HG02840 (cell line): ENCODE measurements around the gene DIP2A.
"Not testable (repeated sequence)": the region's sequence is repeated elsewhere in the genome, so short reads cannot be mapped to it uniquely, and the experiment has no call there.

ENCODE experiments used
- ATAC-seq: cut with Tn5 transposase; IDR thresholded peaks from one replicate; pipeline ENCODE4 v1.9.1; 2021; ENCODE audit warnings: mild to moderate bottlenecking, moderate library complexity, moderate number of reproducible peaks; ENCODE audit not compliant: unreplicated experiment, low FRiP score

The DIP2A gene

DNA sequence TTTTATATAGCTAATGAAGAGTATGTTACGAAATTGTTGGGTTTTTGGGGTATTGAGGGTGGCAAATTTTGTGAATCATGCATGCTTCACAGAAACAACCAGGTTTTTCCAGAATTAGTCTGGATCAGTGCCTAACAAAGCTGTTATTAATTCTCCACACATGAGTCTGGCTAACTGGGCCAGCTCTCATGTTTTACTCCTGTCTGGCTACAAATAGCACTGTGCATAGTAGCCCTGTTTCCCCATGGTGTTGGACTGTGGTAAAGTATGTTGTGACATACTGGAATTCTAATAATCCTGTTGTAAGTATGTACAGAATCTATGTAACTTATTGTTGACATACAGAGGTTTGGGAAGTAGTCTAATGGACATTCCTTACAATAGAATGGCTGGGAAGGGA lies 110.4 kb downstream of the DIP2A start:
- no peak for ATAC-seq

DNA sequence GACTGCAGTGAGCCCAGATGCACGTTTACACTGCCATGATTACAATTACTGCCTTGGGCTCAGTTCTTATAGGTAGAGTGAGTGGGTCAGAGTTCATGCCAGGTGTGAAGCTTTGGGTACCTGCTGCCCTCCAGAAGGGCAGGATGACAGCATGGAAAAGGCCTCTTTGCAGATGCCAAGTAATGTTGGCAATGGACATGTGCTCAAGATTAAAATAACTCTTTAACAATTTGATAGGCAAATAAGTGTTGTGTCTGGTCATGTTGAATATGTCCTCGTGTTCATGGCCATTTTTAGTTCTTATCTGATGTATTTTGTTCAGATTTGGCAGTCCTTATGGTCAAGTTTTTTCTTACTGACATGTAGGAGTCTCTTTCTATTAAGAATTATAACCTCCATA lies 111.4 kb downstream of the DIP2A start:
- no peak for ATAC-seq

DNA sequence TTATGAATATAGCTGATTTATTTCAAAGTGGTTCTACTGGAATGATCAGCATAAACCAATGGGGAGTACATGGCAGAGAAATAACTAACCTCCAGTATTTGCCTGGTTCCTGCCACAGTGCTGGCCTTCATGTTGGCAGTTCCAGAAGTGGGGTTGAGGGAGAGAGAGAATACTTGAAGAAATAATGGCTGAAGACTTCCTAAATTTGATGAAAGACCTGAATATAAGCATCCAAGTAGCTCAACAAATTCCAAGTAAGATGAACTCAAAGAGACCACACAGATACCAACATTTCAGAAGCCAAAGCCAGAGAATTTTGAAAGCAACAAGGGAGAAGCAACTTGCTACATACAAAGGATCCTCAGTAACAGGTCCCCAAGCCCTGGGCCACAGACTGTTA lies 111.9 kb downstream of the DIP2A start:
- no peak for ATAC-seq

DNA sequence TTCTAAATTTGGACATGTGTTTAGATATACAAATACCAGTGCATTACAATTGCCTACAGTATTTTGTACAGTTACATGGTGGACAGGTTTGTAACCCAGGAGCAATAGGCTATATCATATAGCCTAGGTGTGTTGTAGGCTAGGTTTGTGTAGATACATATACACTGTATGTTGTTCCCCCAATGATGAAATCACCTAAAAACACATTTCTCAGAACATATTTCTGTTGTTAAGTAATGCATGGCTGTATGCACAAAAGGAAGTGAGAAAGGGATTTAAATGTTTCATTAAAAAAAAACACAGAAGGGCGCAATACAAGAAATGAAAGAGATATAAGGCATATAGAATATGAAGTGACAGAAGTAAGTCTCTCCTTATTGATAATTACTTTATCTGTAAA lies 114.2 kb downstream of the DIP2A start:
- no peak for ATAC-seq

DNA sequence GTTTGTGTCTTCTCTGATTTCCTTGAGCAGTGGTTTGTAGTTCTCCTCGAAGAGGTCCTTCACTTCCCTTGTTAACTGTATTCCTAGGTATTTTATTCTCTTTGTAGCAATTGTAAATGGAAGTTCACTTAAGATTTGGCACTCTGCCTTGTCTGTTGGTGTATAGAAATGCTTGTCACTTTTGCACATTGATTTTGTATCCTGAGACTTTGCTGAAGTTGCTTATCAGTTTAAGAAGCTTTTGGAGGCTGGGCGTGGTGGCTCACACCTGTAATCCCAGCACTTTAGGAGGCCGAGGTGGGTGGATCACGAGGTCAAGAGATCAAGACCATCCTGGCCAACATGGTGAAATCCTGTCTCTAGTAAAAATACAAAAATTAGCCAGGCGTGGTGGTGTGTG lies 119.1 kb downstream of the DIP2A start:
- ATAC-seq, result not testable (repeated sequence)

DNA sequence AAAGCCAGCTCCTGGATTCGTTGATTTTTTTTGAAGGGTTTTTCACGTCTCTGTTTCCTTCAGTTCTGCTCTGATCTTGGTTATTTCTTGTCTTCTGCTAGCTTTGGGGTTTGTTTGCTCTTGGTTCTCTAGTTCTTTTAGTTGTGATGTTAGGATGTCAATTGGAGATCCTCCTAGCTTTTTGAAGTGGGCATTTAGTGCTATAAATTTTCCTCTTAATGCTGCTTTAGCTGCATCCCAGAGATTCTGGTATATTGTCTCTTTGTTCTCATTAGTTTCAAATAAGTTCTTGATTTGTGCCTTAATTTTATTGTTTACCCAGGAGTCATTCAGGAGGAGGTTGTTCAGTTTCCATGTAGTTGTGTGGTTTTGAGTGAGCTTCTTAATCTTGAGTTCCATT lies 120.7 kb downstream of the DIP2A start:
- not testable (repeated sequence) for ATAC-seq

DNA sequence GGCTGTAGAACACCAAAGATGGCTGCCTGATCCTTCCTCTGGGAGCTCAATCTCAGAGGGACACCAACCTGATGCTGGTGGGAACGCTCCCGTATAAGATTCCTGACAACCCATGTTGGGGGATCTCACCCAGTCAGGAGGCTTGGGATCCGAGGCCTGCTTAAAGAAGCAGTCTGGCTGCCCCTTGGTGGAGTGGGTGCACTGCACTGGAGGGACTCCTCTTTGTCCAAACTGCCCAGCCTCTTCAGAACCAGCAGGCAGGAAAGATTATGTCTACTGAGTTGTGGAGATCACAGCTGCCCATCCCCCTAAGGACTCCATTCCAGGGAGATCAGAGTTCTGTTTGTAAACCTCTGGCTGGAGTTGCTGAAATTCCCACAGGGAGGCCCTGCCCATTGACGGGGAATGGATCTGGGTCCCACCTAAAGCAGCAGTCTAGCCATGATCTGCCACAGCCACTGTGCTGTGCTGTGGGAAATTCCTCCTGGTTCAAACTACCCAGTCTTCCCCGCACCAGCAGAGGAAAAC lies 123.2 kb downstream of the DIP2A start:
- ATAC-seq, result no peak

DNA sequence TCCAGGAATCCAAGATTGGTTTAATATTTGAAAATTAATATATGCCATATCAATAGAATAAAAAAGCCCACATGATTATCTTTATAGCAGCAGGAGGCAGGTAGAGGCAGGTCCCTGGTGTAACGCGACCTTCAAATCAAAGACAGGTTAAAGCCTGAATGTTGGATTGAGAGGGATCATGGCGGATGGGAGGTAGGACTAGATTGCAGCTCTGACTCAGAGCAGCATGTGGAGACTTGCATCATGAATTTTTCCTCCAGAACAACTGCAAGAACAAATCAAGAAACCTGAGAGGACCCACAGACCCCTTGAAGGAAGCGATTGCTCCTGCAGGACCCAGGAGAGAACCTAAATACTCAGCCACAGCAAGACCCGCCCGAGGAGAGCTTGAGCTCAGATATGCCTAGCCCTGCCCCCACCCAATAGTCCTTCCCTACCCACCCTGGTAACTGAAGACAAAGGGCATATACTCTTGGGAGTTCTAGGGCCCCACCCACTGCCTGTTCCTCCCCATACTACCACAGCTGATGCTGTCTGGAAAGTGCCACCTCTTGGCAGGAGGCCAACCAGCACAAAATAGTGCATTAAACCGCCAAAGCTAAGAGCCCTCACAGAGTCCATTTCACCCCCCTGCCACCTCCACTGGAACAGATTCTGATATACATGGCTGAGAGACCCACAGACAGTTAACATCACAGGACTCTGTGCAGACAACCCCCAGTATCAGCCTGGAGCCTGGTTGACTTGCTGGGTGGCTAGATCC lies 126.7 kb downstream of the DIP2A start:
- no peak for ATAC-seq

DNA sequence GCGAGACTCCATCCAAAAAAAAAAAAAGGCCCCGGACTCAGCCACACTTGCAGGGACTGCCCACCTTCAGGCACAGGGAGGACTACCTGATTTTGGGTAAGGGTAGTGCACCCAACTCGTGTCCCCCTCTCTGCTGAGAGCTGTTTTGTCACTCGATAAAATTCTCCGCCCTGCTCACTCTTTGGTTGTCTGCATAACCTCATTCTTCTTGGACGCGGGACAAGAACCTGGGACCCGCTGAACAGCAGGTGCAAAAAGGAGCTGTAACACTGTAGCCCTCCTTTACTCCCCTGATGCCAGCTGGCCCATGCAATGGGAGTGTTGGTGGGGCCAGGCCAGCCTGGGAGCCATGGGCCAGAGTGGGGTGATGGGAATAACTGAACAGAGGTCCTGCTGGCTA lies 135.6 kb downstream of the DIP2A start:
- no peak for ATAC-seq

DNA sequence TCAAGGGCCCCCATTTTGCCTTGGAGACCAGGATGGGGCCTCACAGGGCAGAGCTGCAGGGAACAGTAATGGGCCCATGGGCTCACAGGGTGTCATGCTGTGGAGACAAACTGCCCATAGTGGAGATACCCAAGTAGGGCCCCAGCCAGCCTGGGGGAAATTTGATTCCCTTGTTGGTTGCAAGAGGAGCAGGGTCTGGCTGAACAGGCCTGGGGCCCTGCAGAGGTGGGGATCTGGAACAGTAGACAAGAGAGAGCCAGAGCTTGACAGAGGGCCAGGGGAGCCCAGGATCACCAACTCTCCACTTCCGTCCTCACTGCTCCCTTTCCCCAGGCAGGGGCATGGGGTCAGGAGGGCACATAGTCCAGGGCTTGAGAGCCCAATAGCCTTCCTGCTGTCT lies 137.5 kb downstream of the DIP2A start:
- no peak for ATAC-seq

DNA sequence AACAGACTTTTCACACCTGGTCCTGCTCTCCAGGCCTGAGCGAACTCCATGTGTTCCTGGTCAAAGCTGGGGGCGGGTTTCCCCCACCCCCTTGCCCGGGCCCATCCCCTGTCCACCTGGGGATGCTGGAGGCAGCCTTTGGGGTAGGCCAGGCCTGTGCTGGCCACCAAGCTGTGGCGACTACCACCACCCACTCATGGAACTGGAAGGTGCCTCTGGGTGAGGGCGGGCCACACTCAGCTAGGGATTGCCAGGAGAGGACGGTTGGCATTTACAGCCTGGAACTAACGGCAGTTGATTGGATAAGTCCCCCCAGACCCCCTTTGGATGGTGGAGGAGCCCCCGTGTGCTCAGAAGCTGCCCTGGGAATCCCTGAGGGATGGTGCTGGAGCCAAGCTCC lies 138.3 kb downstream of the DIP2A start:
- ATAC-seq, result no peak

DNA sequence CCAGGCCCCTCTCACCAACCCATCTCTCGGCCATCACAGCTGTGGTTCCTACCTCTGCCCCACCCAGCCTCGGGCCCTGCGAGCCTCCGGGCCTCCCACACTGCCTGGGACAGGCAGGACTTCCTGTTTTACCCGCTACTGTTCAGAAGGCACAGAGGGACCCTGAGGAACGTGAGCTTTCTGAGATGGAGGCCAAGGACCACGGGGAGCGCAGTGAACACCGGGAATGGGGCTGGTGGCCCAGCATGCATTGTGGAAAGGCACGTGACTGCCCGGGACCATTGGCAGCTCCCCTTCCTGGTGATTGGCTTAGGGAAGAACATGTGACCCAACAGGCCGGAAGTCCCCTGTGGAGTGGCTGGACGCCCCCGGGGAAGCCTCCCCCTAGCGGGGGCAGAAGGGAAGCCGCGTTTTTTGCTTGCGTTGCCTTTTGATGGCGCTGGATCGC lies 139.2 kb downstream of the DIP2A start:
- no peak for ATAC-seq

DNA sequence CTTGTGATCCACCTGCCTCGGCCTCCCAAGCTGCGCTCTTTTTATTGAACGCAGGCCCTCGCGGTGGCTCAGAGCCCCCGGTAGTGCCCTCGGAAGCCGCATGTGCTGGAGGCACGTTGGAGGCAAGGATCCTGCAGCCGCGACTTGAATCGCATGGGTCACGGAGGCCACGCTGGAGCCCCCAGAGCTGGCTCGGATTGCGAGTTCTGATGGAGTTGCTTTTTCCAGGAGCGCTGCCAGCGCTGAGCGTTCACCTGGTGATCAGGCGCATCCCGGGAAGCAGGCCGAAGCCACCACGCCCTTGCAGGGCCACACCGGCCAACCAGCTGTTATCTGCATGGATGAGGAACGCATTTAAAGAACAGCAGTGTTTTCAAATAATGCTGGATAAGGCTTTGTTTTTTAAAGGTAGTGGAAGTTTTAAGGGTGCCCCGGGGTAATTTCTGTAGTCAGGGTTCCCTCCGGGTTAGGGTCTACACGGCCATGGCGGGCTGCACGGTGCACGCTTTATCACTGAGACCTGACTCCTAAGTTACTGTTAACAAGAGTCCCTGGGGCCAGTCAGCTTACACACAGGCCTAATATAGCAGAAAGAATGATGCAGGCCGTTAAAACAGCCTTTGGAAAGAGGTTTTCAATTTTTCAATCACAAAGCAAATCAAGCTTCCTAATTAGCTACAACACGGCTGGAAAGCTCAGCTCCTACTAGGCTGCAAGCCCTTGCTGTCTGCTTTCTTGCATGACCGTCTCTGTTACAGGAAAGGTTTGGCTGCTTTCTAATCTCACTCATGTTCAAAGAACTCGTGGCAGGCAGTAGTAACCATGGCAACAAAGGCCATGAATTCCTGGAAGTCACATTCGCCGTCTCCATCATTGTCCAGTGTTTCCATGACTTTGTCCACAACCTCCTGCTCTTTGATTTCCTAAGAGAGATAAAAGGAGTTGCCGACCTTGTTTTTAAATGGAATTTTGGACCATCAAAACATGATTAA lies 140.2 kb downstream of the DIP2A start:
- ATAC-seq, result no peak

DNA sequence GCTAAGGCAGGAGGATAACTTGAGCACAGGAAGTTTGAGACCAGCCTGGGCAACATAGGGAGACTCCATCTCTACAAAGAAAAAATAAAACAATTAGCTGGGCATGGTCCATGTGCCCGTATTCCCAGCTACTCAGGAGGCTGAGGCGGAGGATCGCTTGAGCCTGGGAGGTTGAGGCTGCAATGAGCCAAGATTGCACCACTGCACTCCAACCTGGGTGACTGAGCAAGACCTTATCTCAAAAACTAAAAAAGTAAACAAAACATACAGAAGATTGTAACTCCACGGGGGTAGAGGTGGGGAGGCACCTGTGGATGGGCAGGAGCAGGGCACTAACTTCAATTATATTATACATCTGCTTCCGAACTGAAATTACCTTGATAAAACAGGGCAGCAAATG lies 141.6 kb downstream of the DIP2A start:
- ATAC-seq, result no peak

DNA sequence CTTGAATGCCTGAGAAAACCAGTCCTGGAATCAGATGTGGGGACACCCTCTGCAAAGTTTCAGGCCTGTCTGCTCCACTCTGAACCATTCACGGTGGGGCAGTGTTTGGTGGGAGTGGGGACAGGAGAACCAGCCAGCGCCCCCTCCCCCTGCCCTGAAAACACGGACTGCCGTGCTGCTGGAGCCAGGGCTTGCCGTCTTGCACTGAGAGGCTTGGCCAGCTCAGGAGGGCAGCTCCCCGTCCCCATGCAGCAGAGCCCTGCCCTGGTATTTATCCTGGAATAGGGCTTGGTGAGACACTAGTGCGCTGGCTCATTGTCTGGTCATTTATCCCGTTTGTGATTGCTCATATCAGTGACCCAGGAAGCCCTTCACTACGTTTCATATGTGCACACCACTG lies 142.3 kb downstream of the DIP2A start:
- ATAC-seq, result no peak

DNA sequence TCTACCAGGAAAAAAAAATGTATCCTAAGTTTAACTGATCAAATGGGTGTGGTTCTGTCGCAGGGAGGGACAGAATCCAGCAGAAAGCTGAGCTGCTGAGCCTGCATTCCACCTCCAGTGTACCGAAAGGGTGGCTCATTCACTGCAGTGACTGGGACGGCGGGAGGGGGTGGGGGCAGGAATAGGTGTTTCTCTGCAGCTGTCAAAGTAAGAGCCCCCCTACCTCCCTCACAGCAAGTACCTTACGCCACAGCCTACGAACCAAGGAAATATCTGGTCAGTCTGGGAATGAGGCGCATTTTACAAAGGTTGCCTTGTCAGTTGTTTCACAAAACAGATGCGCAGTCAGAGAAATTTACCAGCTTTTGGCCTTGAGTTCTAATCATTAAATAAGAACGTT lies 144.5 kb downstream of the DIP2A start:
- no peak for ATAC-seq

DNA sequence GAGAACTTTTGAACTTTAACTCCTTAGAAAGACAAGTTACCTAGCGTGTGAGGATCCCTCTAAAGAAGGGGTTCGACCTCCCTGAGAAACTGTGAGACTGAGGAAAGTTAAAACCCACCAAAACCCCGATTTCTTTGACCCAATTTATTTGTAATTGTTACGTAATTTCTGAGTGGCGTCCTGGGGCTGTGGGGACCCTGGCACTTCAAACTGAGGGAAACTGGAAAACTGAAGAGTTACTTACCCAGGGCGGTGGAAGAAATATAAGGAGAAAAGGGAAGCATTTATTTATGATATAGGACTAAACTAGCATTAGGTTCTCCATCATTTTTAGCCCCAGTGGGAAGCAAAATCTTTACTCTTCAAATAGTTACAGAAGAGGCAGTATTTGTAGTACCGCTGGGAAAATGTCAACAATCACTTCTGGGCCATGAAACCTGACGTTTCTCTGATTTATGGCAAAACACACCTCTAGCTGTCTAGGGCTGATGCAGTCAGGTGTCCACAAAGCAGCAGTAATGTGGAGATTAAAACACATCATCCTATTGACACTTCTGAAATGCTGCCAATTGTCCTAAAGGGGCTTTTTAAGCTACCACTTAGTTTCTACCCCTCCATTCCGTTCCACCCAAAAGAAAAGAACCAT lies 145.8 kb downstream of the DIP2A start:
- ATAC-seq, result no peak

DNA sequence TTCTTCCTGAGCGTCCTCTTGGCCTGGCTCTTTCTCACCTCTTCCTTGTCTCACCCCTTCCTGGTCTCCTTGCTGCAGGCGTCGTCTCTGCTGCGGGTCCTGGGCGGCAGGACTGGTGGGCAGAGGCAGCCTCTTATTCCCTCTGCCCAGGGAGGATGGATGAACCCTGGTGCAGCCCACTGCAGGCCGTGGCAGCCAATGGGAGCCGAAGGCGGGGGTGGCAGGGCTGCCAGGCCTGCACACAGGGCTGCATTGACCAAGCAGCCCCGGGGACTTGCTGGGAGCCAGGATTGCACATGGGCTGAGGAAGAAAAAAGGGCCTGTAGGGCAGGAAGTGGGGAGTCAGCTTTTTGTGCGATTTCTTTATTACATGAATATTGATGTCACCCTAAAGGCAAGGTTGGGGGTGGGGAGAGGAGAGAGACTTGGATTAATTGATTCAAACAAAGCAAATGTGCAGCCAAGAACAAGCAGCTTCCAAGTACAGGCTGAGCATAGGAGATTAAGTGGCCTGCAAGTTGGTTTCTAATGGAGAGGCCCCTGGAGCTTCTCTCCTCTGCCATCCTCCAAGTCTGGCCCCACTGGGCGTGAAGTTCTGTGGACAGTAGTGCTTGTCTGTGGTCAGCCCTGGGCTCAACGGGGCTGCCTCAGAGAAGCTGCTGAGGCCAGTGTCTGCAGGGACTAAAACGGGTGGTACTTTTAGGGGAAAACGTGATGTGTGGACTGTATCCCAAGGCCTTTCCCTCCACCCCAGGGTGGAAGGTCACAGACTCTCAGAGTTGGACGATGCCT lies 146.5 kb downstream of the DIP2A start, which contains the start of gene S100B:
Gene S100B (minus strand): TSS at position 108 of the 792 bp plus-strand sequence. CDS start 2,667 bp downstream, outside the sequence.
- ATAC-seq, result no peak

DNA sequence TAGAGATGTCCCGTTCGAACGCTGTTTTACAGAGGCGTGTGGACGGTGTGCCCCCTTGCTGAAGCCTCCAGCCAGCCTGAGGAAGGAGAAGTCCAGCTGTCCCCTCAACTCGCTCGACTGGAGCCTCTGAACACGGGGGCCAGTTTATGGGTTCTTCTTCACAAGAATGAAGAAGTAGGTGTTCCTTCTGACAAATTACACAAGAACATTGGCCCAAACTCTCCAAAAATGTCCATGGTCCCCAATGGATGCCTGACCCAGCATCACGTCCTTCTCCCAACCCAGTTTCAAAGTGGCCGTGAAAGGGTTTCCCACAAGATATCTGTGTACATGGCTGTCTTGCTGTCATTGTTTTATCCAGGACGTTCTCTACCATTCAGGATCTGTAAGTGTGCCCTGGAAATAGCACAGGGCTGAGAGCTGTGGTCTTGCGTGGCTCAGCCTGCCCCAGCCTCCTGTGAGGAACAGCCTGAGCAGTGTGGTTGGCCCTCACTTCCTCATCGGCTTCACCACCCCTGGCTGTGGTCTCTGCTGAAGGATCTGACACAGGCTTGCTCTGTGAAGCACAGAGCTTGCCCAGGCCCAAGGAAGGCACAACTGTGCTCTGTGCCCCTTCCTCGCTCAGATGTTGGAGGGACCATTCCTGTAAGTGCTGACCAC lies 147.2 kb downstream of the DIP2A start:
- no peak for ATAC-seq
